Liver (tissue), 9 donors: ENCODE measurements around the gene HRH2. TPM values are rescaled to one million over a fixed set of nuclear protein-coding genes. Genes with fewer than 3 reads are reported as not detected.

Source experiments
- DNase-seq: peaks from one replicate; pipeline ENCODE4 v3.0.0-alpha.2; 2017; ENCODE audit warnings: low spot score
- H3K27ac ChIP-seq, 2 donors: one replicate each; pipeline ENCODE4 v1.7.0; 2013; ENCODE audit warnings: inconsistent platforms in 2 of 2, low read length in 2 of 2, control low read depth in 1 of 2, low read depth in 1 of 2, mild to moderate bottlenecking in 1 of 2
- H3K27me3 ChIP-seq, 4 donors: one replicate each; pipeline versions ENCODE4 v1.6.1 to v1.7.0; 2013; ENCODE audit warnings: low read length in 3 of 4, inconsistent platforms in 1 of 4, mild to moderate bottlenecking in 1 of 4, moderate library complexity in 1 of 4; ENCODE audit not compliant: control insufficient read depth in 4 of 4, insufficient read depth in 4 of 4
- H3K36me3 ChIP-seq, 4 donors: one replicate each; pipeline versions ENCODE4 v1.6.1 to v1.7.0; 2013; ENCODE audit warnings: low read length in 3 of 4, mild to moderate bottlenecking in 3 of 4, low read depth in 1 of 4, moderate library complexity in 1 of 4; ENCODE audit not compliant: control insufficient read depth in 4 of 4, insufficient read depth in 3 of 4
- H3K4me1 ChIP-seq, 4 donors: one replicate each; pipeline versions ENCODE4 v1.6.1 to v1.7.0; 2013; ENCODE audit warnings: low read length in 3 of 4, mild to moderate bottlenecking in 3 of 4, moderate library complexity in 1 of 4; ENCODE audit not compliant: control insufficient read depth in 4 of 4, insufficient read depth in 4 of 4
- H3K4me3 ChIP-seq, 3 donors: one replicate each; pipeline versions ENCODE4 v1.6.1 to v1.7.0; 2013; ENCODE audit warnings: low read length in 3 of 3, control low read depth in 1 of 3, low read depth in 1 of 3, mild to moderate bottlenecking in 1 of 3
- H3K9ac ChIP-seq, 2 donors: one replicate each; pipeline ENCODE4 v1.7.0; 2013; ENCODE audit warnings: low read length in 2 of 2, mild to moderate bottlenecking in 2 of 2, moderate library complexity in 2 of 2, control low read depth in 1 of 2, low read depth in 1 of 2
- H3K9me3 ChIP-seq, 4 donors: one replicate each; pipeline versions ENCODE4 v1.6.1 to v1.7.0; 2013; ENCODE audit warnings: low read length in 3 of 4; ENCODE audit not compliant: control insufficient read depth in 4 of 4
- EGR1 ChIP-seq, 2 donors: IDR thresholded peaks; 2 replicates each; pipeline ENCODE4 v1.6.1; 2016 to 2018; ENCODE audit warnings: antibody characterized with exemption in 2 of 2, low read depth in 2 of 2
- FOXA1 ChIP-seq: IDR thresholded peaks from 2 replicates; pipeline ENCODE4 v1.6.1; 2016; ENCODE audit warnings: antibody characterized with exemption
- FOXA2 ChIP-seq: IDR thresholded peaks from 2 replicates; pipeline ENCODE4 v1.6.1; 2016; ENCODE audit warnings: antibody characterized with exemption
- HNF4A ChIP-seq, 2 donors: conservative IDR thresholded peaks; 2 replicates each; pipeline ENCODE4 v1.6.1; 2016; ENCODE audit warnings: antibody characterized with exemption in 2 of 2, mild to moderate bottlenecking in 2 of 2
- HNF4G ChIP-seq: IDR thresholded peaks from 2 replicates; pipeline ENCODE4 v1.6.1; 2016; ENCODE audit warnings: antibody characterized with exemption
- JUND ChIP-seq, 2 donors: IDR thresholded peaks; 2 replicates each; pipeline ENCODE4 v1.6.1; 2016; ENCODE audit warnings: antibody characterized with exemption in 2 of 2
- MAX ChIP-seq: IDR thresholded peaks from 2 replicates; pipeline ENCODE4 v1.6.1; 2016; ENCODE audit warnings: antibody characterized with exemption
- NR2F2 ChIP-seq: IDR thresholded peaks from 2 replicates; pipeline ENCODE4 v1.6.1; 2016; ENCODE audit warnings: antibody characterized with exemption
- RAD21 ChIP-seq, 2 donors: IDR thresholded peaks; 2 replicates each; pipeline ENCODE4 v1.6.1; 2016; ENCODE audit warnings: antibody characterized with exemption in 2 of 2, mild to moderate bottlenecking in 2 of 2
- RXRA ChIP-seq, 2 donors: IDR thresholded peaks; 2 replicates each; pipeline ENCODE4 v1.6.1; 2017 to 2018; ENCODE audit warnings: antibody characterized with exemption in 2 of 2, mild to moderate bottlenecking in 1 of 2
- SP1 ChIP-seq: IDR thresholded peaks from 2 replicates; pipeline ENCODE4 v1.6.1; 2018; ENCODE audit warnings: antibody characterized with exemption, mild to moderate bottlenecking
- TAF1 ChIP-seq: conservative IDR thresholded peaks from 2 replicates; pipeline ENCODE4 v1.6.1; 2016; ENCODE audit warnings: antibody characterized with exemption, mild to moderate bottlenecking
- YY1 ChIP-seq: IDR thresholded peaks from 2 replicates; pipeline ENCODE4 v1.6.1; 2016; ENCODE audit warnings: antibody characterized with exemption, mild to moderate bottlenecking
- ZBTB33 ChIP-seq: IDR thresholded peaks from 2 replicates; pipeline ENCODE4 v1.6.1; 2016; ENCODE audit warnings: antibody characterized with exemption
- WGBS: extraction: QIAGEN DNeasy Blood & Tissue Kit; methylation state at CpG from one replicate; pipeline ENCODE4 v1.1.7; 2013; 5-methylcytosine and 5-hydroxymethylcytosine counted together
- polyA plus RNA-seq, 2 donors: library from polyadenylated mRNA; stranded (reverse) in 1 of 2; unstranded in 1 of 2; fragments of 200-250 nt in 1 of 2; fragments of >200 nt in 1 of 2; fragmentation: Nextera tagmentation in 1 of 2; extraction: Ambion mirVana in 1 of 2; gene quantifications; one replicate each; pipeline versions ENCODE4 v1.2.1 to v1.2.3, GENCODE V29; 2013 to 2015
- total RNA-seq, 2 donors: library from RNA; depleted of rRNA; stranded (reverse); fragments of >200 nt; gene quantifications; one replicate each; pipeline ENCODE4 v1.2.3, GENCODE V29; 2014
- TF ChIP-seq, protein P1 (sequence below): IDR thresholded peaks from 2 replicates; pipeline ENCODE4 v1.6.1; 2016; ENCODE audit warnings: antibody characterized with exemption, mild to moderate bottlenecking
- TF ChIP-seq, protein P2 (sequence below): fragments of 150-350 bp; IDR thresholded peaks from 2 replicates; pipeline ENCODE4 v1.5.1; 2017; ENCODE audit warnings: improper control_type of control experiment, low read depth, low read length; ENCODE audit not compliant: missing input control
- TF ChIP-seq, protein P3 (sequence below): IDR thresholded peaks from 2 replicates; pipeline ENCODE4 v1.6.1; 2016; ENCODE audit warnings: antibody characterized with exemption
- donor health status: healthy.
- donor health status: healthy.
- donor health status: healthy.
- donor health status: healthy.
- donor health status: healthy.

Gene HRH2
- total and polyA plus RNA-seq, 4 donors, result 0.44 to 2.6 (median 1.3) TPM

GRCh38 chr5:175729829-175730277 is 72.0 kb downstream of the HRH2 start:
- Histone ChIP-seq H3K9ac (no peak overlapping the region), H3K9me3 (peaks cover 0 to 4% (median 2%) of the 10 kb centered on the region in 4 donors), H3K27me3 (peaks cover 0 to 5% (median 1%) of the 10 kb centered on the region in 4 donors), H3K27ac (no peak overlapping the region), H3K4me1 (peaks cover 0 to 7% (median 1%) of the 10 kb centered on the region in 4 donors), H3K36me3 (no peaks in the 10 kb centered on the region), H3K4me3 (no peak overlapping the region)
- WGBS, result 7% methylated on average over 9 of the region's 9 CpGs
- DNase-seq, result peak; percentile 91
- TF ChIP-seq MAX, result no peak
- TF ChIP-seq, protein P1, sequence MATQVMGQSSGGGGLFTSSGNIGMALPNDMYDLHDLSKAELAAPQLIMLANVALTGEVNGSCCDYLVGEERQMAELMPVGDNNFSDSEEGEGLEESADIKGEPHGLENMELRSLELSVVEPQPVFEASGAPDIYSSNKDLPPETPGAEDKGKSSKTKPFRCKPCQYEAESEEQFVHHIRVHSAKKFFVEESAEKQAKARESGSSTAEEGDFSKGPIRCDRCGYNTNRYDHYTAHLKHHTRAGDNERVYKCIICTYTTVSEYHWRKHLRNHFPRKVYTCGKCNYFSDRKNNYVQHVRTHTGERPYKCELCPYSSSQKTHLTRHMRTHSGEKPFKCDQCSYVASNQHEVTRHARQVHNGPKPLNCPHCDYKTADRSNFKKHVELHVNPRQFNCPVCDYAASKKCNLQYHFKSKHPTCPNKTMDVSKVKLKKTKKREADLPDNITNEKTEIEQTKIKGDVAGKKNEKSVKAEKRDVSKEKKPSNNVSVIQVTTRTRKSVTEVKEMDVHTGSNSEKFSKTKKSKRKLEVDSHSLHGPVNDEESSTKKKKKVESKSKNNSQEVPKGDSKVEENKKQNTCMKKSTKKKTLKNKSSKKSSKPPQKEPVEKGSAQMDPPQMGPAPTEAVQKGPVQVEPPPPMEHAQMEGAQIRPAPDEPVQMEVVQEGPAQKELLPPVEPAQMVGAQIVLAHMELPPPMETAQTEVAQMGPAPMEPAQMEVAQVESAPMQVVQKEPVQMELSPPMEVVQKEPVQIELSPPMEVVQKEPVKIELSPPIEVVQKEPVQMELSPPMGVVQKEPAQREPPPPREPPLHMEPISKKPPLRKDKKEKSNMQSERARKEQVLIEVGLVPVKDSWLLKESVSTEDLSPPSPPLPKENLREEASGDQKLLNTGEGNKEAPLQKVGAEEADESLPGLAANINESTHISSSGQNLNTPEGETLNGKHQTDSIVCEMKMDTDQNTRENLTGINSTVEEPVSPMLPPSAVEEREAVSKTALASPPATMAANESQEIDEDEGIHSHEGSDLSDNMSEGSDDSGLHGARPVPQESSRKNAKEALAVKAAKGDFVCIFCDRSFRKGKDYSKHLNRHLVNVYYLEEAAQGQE, result peak; percentile 38
- TF ChIP-seq, protein P2, sequence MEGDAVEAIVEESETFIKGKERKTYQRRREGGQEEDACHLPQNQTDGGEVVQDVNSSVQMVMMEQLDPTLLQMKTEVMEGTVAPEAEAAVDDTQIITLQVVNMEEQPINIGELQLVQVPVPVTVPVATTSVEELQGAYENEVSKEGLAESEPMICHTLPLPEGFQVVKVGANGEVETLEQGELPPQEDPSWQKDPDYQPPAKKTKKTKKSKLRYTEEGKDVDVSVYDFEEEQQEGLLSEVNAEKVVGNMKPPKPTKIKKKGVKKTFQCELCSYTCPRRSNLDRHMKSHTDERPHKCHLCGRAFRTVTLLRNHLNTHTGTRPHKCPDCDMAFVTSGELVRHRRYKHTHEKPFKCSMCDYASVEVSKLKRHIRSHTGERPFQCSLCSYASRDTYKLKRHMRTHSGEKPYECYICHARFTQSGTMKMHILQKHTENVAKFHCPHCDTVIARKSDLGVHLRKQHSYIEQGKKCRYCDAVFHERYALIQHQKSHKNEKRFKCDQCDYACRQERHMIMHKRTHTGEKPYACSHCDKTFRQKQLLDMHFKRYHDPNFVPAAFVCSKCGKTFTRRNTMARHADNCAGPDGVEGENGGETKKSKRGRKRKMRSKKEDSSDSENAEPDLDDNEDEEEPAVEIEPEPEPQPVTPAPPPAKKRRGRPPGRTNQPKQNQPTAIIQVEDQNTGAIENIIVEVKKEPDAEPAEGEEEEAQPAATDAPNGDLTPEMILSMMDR, result peak; percentile 100
- TF ChIP-seq RAD21 (IDR thresholded peaks at IDR 0.05), result peak; percentile 99 to 100
- TF ChIP-seq, protein P3, sequence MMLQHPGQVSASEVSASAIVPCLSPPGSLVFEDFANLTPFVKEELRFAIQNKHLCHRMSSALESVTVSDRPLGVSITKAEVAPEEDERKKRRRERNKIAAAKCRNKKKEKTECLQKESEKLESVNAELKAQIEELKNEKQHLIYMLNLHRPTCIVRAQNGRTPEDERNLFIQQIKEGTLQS, result no peak

DNA sequence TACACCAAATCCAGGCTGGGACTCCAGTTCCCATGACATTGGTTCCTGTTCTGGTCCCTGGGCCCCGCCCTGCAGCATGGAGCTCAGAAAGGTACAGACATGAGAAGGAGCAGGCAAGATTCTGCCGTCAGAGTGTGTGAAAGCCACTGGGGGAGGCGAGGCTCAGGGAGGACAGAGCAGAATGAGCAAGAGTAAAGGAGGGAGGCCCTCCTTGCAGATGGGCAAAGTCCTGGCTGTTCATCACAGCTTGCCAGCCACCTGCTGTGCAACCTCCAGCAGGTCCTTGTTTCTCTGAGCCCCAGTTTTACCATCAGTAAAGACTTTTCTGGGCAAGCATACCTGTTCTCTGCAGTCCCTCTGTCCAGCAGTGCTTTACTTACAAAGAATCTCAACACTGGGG is 73.3 kb downstream of the HRH2 start:
- no peak for DNase-seq
- H3K4me1 ChIP-seq, result peaks cover 0 to 7% (median 1%) of the 10 kb centered on the region in 4 donors
- H3K36me3 ChIP-seq, result no peaks in the 10 kb centered on the region
- H3K4me3 ChIP-seq, result no peak overlapping the region
- WGBS, result 83% methylated on average over 3 of the region's 3 CpGs
- peaks cover 0 to 5% (median 1%) of the 10 kb centered on the region in 4 donors for H3K27me3 ChIP-seq
- peaks cover 0 to 4% (median 2%) of the 10 kb centered on the region in 4 donors for H3K9me3 ChIP-seq
- H3K9ac ChIP-seq, result no peak overlapping the region
- H3K27ac ChIP-seq, result no peak overlapping the region
- no peak for TF ChIP-seq JUND (IDR thresholded peaks at IDR 0.05)
- TF ChIP-seq, protein P2, result no peak
- TF ChIP-seq, protein P3, result no peak
- TF ChIP-seq HNF4G, result no peak
- no peak for TF ChIP-seq FOXA2
- TF ChIP-seq YY1, result no peak
- TF ChIP-seq NR2F2, result no peak
- no peak for TF ChIP-seq SP1
- no peak for TF ChIP-seq EGR1 (IDR thresholded peaks at IDR 0.05; ENCODE audit: low read depth in 2 of 2)
- TF ChIP-seq ZBTB33, result no peak
- TF ChIP-seq MAX, result no peak
- no peak for TF ChIP-seq HNF4A (conservative IDR thresholded peaks at IDR 0.05)
- no peak for TF ChIP-seq RXRA (IDR thresholded peaks at IDR 0.05)
- TF ChIP-seq, protein P1, result no peak
- TF ChIP-seq RAD21 (IDR thresholded peaks at IDR 0.05), result no peak
- TF ChIP-seq FOXA1, result no peak
- no peak for TF ChIP-seq TAF1
